Measurements from ENCODE around the gene SUPV3L1. TPM values are rescaled to one million over a fixed set of nuclear protein-coding genes. Genes with fewer than 3 reads are reported as not detected.
A peak's percentile ranks its signal among the peaks of the same experiment; 100 is the strongest.

SUPV3L1 gene
- total and polyA plus RNA-seq, 2 of the 8 experiments (the other 6 are each of a cell fraction or from before 2014, with no cell fraction given) = 34.6 to 45.6 TPM

DNA sequence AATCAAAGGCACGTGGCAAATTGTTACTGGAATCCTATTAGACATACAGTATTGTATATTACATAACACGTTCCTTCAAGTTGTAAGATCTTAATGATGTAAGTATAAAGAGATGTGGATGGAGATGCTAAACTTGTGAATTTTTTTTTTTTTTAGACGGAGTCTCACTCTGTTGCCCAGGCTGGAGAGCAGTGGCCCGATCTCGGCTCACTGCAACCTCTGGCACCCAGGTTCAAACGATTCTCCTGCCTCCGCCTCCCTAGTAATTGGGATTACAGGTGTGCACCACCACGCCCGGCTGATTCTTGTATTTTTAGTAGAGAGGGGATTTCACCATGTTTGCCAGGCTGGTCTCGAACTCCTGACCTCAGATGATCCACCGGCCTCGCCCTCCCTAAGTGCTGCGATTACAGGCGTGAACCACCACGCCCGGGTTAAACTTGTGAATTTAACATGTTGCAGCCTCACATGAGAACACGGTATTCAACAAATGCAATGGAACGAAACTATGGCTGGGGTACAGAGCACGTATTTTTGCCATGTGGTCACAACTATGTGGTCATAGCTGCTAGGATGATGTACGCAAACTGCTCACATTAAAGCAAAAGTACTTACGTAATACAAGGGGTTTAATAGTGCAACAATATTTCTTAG, 818 bp upstream of the SUPV3L1 start:
- no peaks in the 10 kb centered on the region; the same call in 1 of the 2 replicates for H3K79me1 ChIP-seq (ENCODE audit: low read depth, low read length)
- peak overlapping the region; percentile 52 to 96 (median 90) for H3K9ac ChIP-seq (replicated peaks in 1 of 4; ENCODE audit: extremely low read depth in 1 of 4, low read depth in 3 of 4, low read length in 3 of 4)
- no peak overlapping the region for H3K23ac ChIP-seq (ENCODE audit: insufficient read length)
- no peak overlapping the region for H2BK20ac ChIP-seq (ENCODE audit: low read length)
- no peaks in the 10 kb centered on the region for H3K27me3 ChIP-seq (replicated peaks in 1 of 4; ENCODE audit: control insufficient read depth in 3 of 4, extremely low read depth in 1 of 4, insufficient read depth in 3 of 4, low read length in 3 of 4)
- peak in 1 of 2 experiments; percentile 47 for DNase-seq (ENCODE audit: low read depth in 1 of 2, low spot score in 2 of 2)
- H3K4ac ChIP-seq (replicated peaks; ENCODE audit: insufficient read length, low read depth, low read length) = no peak overlapping the region
- H3K4me2 ChIP-seq (ENCODE audit: insufficient read depth in 1 of 2, low read depth in 2 of 2, low read length in 2 of 2) = peak overlapping the region; percentile 53 to 84
- peaks cover 0 to 3% (median 0%) of the 10 kb centered on the region in 4 experiments; a peak in 2 of 8 replicates for H3K36me3 ChIP-seq (ENCODE audit: control insufficient read depth in 2 of 4, insufficient read depth in 4 of 4, low read length in 3 of 4)
- ChIA-PET POLR2A (ENCODE audit: partially characterized antibody) (interaction anchor here (0.9 to 1.9 kb wide), 15 partner anchors 8 to 187 kb away, joined by 3 to 6 read pairs (median 4); no protein-coding TSS in a partner anchor), CTCF (ENCODE audit: partially characterized antibody) (no interaction called here)
- peak overlapping the region; percentile 81 for H2AFZ ChIP-seq (ENCODE audit: low read length)
- peak overlapping the region; percentile 98 for H3K27ac ChIP-seq (ENCODE audit: low read depth, low read length)
- H2AK5ac ChIP-seq (ENCODE audit: low read depth, low read length) = no peak overlapping the region; the same call in 1 of the 2 replicates
- H4K5ac ChIP-seq (ENCODE audit: insufficient read length, low read depth, low read length) = no peak overlapping the region
- TF ChIP-seq CEBPB (IDR thresholded peaks at IDR 0.05; ENCODE audit: low read depth, low read length) = peak; percentile 44; the same call in 1 of the 2 replicates
- no peak for TF ChIP-seq CTCF (IDR thresholded peaks at IDR 0.05; ENCODE audit: control extremely low read depth in 1 of 3, insufficient read depth in 1 of 3, low read depth in 1 of 3, low read length in 3 of 3)
- peaks cover 19 to 40% of the 10 kb centered on the region in 2 experiments for H3K79me2 ChIP-seq (ENCODE audit: control insufficient read depth in 1 of 2, insufficient read depth in 2 of 2, low read length in 2 of 2)
- H4K20me1 ChIP-seq (replicated peaks in 1 of 2; ENCODE audit: control insufficient read depth in 1 of 2, insufficient read depth in 2 of 2, low read length in 2 of 2) = peaks cover 2 to 3% of the 10 kb centered on the region in 2 experiments
- no peak for FAIRE-seq
- no peak overlapping the region for H2BK5ac ChIP-seq (ENCODE audit: low read depth, low read length)
- no peak overlapping the region for H2BK120ac ChIP-seq (replicated peaks; ENCODE audit: low read depth, low read length)
- no peak overlapping the region for H3K18ac ChIP-seq (ENCODE audit: extremely low read depth, low read length)
- H4K91ac ChIP-seq (replicated peaks; ENCODE audit: insufficient read length, low read length) = no peak overlapping the region
- 61% methylated on average over 21 of the region's 21 CpGs; no CpG with 5 or more reads in 1 of the 2 experiments for WGBS, 2 experiments (ENCODE audit: extremely low coverage in 1 of 2, insufficient coverage in 1 of 2, insufficient read length in 1 of 2, insufficient replicate concordance in 2 of 2, low coverage in 1 of 2, low lambda C conversion rate in 2 of 2, missing lambda C conversion rate in 1 of 2)
- no peak overlapping the region for H3K56ac ChIP-seq (replicated peaks; ENCODE audit: insufficient read length, low read depth, low read length)
- no peak overlapping the region; the same call in 1 of the 2 replicates for H2BK12ac ChIP-seq (ENCODE audit: low read depth, low read length)
- H3K14ac ChIP-seq (ENCODE audit: insufficient read length) = no peak overlapping the region
- H4K8ac ChIP-seq (ENCODE audit: extremely low read depth, insufficient read depth, low read length) = peak overlapping the region; percentile 87; the same call in 1 of the 2 replicates
- H3K9me3 ChIP-seq (ENCODE audit: insufficient read depth in 2 of 2, low read depth in 1 of 2, low read length in 1 of 2) = no peaks in the 10 kb centered on the region
- H3K4me1 ChIP-seq (replicated peaks in 1 of 4; ENCODE audit: control insufficient read depth in 3 of 4, insufficient read depth in 4 of 4, low read length in 3 of 4) = peaks cover 0 to 10% (median 2%) of the 10 kb centered on the region in 4 experiments; a peak in 5 of 7 replicates
- H3K23me2 ChIP-seq (ENCODE audit: low read depth, low read length) = peaks cover 7% of the 10 kb centered on the region
- H2BK15ac ChIP-seq (ENCODE audit: low read length) = no peak overlapping the region
- peak overlapping the region; percentile 88 to 99 (median 95) for H3K4me3 ChIP-seq (ENCODE audit: extremely low read depth in 1 of 4, insufficient read depth in 2 of 4, low read depth in 3 of 4, low read length in 4 of 4)

All from H1 (cell line).